ENCODE results near the gene SAG.

SAG gene

DNA sequence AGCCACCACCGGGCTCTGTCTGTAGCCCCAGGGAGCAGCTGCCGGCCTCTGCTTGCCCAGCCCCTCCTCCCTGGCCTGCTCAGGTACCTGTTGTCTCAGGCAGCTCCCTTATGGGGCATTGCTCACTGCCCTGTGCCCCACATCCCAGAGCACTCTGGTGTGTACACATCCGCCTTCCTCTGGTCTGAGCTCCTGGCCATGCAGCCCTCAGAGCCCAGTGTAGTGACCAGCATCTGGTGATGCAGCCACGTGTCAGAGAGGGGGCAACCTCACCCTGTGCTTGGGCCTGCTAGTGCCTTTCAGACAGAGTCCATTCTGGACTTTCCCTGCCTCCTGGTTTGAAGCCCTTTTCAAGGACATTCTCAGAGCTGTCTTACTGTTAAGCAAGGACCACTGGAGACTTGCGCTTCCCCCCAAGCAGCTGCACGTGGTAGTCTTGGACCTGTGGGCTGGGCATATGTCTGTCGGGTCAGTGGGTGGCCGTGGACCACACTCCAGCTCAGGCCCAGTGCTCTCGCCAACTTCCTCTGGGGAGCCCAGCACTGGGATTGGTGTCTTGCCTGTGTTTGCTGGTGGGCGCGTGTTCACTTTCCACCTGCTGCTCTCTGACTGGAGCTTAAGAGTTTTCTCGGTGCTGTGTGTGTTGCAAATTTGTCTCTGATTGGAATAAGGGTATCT is 77.3 kb downstream of the SAG start:
- DNase-seq: no peak

DNA sequence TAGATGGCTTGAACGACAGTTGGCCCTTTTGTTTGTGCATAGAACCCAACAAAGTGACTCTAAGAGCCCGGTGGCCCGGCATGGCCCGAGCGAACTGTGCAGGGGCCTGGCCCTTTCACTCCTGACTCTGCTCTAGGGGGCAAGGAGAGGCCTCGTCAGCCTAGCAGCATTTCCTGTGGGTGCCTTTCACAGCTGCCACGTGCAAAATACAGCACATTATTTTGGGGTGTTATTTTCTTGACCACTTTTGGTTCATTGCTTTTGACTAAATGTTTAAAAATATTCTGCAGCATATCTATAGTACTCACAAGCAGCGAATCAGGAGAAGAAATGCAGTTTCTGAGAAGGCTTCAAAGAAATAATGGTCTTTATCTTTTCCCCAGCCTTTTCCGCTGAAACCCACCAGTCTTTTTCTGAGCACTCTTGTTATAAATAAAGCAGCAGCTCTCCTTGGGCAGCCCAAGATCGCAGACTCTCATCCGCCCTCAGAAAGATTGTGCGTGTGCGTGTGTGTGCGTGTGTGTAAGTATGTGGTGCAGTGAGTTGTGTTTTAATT is 78.0 kb downstream of the SAG start:
- no peak for DNase-seq

DNA sequence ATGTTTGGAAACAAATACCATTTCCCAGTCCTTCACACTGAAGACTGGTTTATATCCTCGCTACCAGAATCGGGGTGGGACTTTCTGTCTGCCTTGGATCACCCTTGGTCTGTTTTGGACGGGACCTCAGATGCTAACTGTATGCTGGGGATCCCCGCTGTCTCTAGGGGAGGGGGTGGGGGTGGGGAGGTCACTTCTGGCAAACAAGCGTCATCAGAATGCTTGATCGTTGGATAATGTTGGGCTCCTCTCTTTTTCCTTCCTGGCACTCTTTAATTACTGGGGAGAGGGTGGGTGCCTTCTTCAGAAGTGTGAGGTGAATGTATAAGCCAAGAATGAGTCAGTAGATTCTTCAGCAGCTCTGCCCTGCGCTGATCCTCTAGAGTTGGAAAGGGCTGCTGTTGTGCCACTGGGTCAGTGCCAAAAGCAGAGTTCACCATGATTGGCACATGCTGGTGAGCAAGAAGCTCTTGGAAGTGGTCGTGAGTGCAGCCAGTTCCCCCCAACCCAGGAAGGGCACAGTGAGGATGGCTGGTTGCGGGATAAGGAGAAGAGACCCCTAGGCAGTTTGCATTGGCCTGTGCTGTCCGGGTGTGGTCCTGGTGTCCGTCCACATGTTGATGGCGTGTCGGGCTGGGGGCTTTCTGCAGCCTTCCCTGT is 78.9 kb downstream of the SAG start:
- peak; percentile 36 for DNase-seq

DNA sequence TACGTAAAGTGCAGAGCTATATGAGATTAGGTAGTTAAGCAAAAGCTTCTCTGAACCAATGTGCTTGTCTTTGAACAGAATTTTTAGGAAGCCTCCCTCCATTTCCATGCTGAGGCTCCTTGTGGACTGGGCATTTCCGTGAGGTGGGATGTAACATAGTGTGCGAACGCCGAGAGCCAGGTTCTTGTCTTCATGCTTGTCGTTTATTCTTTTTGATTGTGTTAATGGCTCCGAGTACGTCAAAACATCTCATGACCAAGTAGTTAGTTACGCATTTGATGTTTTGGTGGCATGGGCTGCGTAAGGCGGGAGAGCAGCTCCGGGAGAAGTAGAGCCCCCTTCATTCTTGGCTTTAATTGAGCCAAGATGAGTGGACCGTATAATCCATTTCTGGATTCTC is 79.6 kb downstream of the SAG start:
- no peak for DNase-seq

DNA sequence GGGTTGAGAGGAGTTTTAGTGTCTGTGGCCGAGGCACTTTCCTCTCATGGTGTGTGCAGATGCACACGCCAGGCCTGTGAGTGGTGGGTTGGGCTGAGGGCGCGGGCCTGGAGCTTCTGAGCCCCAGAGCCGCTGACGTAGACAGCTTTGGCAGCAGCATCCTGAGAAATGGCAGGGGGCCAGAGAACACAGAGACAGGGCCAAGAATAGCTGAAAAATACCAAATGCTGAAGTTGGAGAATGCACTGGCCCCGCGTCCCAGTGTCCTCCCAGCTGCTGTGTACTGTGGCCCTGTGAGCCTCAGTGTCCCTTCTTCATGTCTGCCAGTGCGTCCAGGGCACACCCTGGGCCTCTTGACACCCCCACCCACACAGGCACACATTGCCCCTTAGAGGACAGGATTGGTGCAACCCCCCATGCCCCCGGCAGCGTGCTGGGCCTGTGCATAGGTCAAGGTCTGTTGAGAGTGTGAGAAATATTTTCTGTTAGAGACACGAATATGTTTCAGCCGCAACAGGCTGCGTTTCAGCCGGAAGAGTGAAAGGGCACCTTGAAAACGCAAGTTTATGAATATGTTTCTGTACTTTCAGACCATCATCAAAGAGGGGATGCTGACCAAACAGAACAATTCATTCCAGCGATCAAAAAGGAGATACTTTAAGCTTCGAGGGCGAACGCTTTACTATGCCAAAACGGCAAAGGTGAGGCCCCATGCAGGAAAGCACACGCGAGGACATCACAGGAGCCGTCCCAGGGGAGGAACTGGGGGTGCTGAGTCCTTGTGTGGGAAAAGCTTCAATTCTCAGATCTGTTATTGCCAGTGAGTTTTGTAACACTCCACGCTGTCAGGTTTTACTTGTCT is 80.3 kb downstream of the SAG start:
- DNase-seq: peak; percentile 93

DNA sequence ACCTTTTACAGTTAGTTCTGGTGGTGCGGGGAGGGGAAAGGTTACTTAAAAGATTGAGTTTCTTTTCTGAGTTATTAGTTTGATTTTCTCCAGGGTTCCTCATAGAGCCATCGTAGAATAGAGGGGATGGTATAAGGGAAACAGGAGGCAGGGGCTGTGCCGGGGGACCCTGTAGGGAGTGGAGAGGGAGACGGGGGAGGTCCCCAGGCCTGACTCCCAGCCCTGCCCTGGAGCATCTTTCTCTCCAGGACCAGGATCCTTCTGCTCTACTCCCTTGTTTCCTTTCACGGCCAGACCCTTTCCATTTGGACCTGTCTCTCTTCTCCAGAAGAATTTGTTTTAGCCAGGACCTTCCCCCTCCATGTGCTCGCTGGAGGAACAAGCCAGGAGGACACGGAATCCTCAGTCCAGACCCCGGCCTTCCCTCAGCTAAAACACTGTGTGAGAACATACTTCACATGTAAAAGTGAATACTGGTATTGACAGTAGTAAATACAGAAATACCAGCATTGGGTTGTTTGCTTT is 82.0 kb downstream of the SAG start:
- DNase-seq: no peak

DNA sequence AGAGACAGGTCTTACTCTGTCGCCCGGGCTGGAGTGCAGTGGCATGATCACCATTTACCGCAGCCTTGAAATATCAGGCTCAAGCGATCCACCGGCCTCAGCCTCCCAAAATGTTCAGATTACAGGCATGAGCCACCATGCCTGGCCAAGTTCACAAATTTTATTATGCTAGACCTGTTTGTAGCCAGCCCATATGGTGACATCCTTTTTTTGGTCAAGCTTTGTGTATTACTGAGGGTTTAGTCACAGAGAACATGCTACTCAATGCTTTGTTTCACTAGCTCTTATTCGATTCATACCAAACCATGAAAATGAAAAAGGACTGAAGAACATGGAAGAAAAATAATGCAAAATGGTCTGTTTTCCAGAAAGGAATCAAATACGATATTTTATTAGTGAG is 88.1 kb downstream of the SAG start:
- no peak for DNase-seq
